Measurements from ENCODE around the gene PPP1R12B.
"Not testable (repeated sequence)": the region's sequence is repeated elsewhere in the genome, so short reads cannot be mapped to it uniquely, and the experiment has no call there.

Gene PPP1R12B

DNA sequence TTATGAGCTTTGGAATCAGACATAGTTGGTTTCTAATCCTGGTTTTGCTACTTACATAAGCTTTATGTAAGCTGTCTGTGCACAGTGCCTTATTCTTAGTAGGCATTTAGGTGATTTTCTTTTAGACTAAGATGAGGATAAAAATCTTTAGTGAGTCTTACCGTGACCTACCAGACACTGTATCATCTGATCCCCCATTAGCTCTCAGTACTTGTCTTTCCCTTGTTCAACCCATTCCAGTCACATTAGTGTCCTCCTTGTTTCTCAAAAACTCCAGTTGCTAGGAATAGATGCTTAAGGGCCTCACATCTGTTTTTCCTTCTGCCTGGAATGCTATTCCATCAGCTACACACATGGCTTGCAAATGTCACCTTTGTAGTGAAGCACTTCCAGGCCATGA is 18.8 kb downstream of the PPP1R12B start:
- Mint-ChIP-seq H3K36me3 (no peaks in the 10 kb centered on the region), H3K9me3 (no peaks in the 10 kb centered on the region), H3K27ac (no peak overlapping the region), H3K4me3 (no peak overlapping the region), H3K4me1 (no peaks in the 10 kb centered on the region)
- DNase-seq (ENCODE audit: low spot score in 2 of 2) (no peak), ATAC-seq (no peak)

DNA sequence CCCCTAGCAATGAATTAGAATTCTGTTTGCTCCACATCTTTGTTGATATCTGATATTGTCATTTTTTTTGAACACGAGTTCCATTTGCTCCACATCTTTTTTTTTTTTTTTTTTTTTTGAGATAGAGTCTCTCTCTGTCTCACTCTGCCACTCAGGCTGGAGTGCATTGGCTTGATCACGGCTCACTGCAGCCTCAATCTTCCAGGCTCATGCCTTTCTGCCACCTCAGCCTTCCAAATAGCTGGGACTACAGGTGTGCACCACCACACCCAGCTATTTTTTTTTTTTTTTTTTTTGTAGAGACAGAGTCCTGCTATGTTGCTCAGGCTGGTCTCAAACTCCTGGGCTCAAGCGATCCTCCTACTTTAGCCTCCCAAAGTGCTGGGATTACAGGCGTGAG is 22.4 kb downstream of the PPP1R12B start:
- H3K4me3 Mint-ChIP-seq; H3K27ac Mint-ChIP-seq; ATAC-seq; H3K36me3 Mint-ChIP-seq; H3K4me1 Mint-ChIP-seq; H3K9me3 Mint-ChIP-seq; DNase-seq (ENCODE audit: low spot score in 2 of 2): not testable (repeated sequence)

DNA sequence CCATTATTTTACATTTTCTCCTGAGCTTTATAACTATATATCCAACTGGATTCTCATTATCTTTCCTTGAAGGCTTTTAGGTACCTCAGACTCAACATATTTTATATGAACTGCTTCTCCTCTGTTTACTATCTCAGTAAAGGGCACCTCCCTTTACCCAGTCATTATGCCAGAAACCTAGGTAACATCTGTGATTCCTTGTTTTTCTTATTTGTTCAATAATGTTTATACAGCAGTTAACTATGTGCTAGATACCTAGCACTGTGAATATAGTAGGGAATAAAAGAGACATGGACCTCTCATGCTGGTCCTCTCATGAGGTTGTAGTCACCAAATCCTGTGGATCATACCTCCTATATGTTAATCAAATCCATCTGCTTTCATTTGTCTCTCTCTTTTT is 25.6 kb downstream of the PPP1R12B start:
- ATAC-seq (no peak), DNase-seq (ENCODE audit: low spot score in 2 of 2) (no peak)
- Mint-ChIP-seq H3K36me3 (no peaks in the 10 kb centered on the region), H3K9me3 (no peaks in the 10 kb centered on the region), H3K4me3 (no peak overlapping the region), H3K4me1 (peaks cover 25% of the 10 kb centered on the region), H3K27ac (no peak overlapping the region)

DNA sequence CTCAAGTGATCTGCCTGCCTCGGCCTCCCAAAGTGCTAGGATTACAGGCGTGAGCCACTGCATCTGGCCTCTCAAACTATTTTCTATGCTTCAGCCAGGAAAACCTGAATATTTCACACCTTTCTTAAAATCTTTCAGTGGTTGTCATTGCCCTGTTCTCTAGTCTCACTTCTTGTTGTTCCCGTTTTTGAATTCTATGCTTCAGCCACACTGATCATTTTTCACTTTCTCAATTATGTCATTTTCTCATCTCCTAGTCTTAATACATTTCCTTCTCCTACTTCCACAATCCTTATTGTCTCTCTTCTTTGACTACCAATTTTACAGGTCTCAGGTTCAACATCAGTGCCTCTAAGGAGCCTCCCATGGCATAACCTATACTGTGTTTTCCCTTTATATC is 26.7 kb downstream of the PPP1R12B start:
- not testable (repeated sequence) for H3K9me3 Mint-ChIP-seq; DNase-seq (ENCODE audit: low spot score in 2 of 2)
- peaks cover 35% of the 10 kb centered on the region for H3K4me1 Mint-ChIP-seq

DNA sequence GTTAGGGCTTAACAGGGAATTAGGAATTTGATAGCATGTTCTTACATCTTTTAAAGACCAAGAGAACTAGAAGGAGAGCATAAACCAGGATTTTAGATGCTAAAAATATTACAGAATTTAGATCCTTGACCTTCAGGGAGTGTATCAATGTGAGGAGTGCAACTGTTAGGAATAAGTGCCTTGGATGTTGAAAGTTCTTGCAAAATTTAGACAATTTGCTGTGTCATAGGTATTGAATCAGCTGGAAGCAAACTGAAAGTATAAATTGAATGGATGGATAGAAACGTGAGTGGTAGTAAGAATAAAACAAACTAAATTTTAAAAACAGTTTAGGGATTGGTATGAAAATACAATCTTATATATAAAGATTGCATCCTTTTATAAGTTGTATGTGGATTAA is 27.7 kb downstream of the PPP1R12B start:
- Mint-ChIP-seq H3K9me3 (no peaks in the 10 kb centered on the region), H3K27ac (peak overlapping the region; percentile 2), H3K4me3 (no peak overlapping the region), H3K4me1 (peaks cover 46% of the 10 kb centered on the region), H3K36me3 (no peaks in the 10 kb centered on the region)
- DNase-seq (ENCODE audit: low spot score in 2 of 2) (no peak), ATAC-seq (no peak)

More for the DNA sequence above, 26.7 kb downstream of the PPP1R12B start:
- not testable (repeated sequence) for H3K36me3 Mint-ChIP-seq, ATAC-seq, H3K27ac Mint-ChIP-seq, H3K4me3 Mint-ChIP-seq

DNA sequence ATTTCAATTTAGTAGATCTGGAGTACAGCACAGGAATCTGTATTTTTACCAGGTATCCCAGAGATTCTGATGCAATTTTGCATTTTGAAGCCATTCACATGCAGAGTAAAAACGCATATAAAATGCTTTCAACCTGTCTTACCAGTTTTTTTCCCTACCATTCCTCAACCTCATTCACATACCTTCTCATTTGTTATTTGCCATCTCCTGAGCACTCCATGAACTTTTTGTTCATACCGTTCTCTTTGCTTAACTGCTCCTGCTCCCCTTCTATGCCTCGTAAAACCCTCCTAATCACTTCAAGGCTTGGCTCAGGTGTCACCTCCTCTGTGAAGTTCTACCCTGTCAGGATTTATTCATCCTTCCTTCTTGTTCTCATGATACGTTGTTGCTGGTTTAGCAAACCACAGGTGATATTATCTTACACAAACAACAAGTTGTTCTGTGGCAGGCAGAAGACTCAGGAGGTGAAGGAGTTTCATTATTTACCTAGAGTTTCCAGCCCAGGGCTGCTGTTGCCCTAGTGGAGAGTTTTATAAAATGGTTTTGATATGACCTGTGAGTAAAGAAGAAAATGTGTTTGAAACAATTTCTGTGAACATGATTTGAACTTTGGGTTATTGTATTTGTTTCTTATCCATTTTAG is 31.5 kb downstream of the PPP1R12B start:
- H3K4me3 Mint-ChIP-seq, result peak overlapping the region; percentile 0
- ATAC-seq, result peak; percentile 94

DNA sequence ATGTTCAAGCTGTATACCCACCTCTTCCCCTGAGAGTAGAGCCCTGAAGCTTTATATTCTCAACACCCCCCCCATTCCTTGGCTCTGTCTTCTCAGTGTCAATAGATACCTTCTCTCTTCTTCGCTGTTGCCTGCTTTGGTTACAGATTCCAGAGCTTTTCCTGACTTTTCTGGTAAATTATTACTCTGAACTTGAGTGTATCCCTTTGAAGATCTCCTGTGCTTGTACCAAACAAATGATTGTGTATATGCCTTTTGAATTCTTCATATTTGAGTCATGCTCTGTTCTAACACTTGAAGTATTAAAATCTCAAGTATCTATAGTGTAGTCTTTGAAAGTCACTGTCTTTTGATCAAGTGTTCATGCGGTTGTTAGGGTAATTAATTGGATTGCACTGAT is 32.0 kb downstream of the PPP1R12B start:
- not testable (repeated sequence) for H3K36me3 Mint-ChIP-seq; DNase-seq (ENCODE audit: low spot score in 2 of 2); ATAC-seq; H3K4me3 Mint-ChIP-seq; H3K27ac Mint-ChIP-seq; H3K9me3 Mint-ChIP-seq
- H3K4me1 Mint-ChIP-seq, result peaks cover 39% of the 10 kb centered on the region

More for the DNA sequence above, 31.5 kb downstream of the PPP1R12B start:
- peak overlapping the region; percentile 8 for H3K27ac Mint-ChIP-seq
- H3K9me3 Mint-ChIP-seq; DNase-seq (ENCODE audit: low spot score in 2 of 2); H3K36me3 Mint-ChIP-seq: not testable (repeated sequence)
- peaks cover 44% of the 10 kb centered on the region for H3K4me1 Mint-ChIP-seq

DNA sequence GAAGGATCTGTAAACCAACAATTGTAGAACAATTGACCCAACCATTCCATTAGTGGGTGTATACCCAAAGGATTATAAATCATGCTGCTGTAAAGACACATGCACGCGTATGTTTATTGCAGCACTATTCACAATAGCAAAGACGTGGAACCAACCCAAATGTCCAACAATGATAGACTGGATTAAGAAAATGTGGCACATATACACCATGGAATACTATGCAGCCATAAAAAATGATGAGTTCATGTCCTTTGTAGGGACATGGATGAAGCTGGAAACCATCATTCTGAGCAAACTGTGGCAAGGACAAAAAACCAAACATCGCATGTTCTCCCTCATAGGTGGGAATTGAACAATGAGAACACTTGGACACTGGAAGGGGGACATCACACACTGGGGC is 33.4 kb downstream of the PPP1R12B start:
- not testable (repeated sequence) for H3K9me3 Mint-ChIP-seq; H3K27ac Mint-ChIP-seq; DNase-seq (ENCODE audit: low spot score in 2 of 2); H3K4me3 Mint-ChIP-seq; H3K36me3 Mint-ChIP-seq; ATAC-seq
- peaks cover 33% of the 10 kb centered on the region for H3K4me1 Mint-ChIP-seq

DNA sequence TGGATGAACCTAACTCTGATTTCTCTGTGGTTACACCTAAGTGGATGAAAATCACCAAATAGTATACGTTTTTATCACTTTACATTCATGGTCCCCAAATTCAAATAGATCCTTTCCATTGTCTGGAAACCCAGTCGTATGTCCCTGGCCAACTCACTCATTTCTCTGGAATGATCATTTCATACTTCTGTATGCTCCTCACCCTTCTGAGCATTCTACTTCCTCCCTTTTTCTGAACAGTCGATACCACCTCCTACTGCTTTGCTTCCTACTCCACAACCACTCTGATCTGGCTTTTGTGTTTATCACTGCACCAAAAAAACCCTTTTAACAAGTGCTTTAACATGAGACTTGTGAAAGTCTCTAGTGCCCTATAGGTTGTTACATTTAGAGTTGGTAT is 47.3 kb downstream of the PPP1R12B start:
- not testable (repeated sequence) for ATAC-seq

DNA sequence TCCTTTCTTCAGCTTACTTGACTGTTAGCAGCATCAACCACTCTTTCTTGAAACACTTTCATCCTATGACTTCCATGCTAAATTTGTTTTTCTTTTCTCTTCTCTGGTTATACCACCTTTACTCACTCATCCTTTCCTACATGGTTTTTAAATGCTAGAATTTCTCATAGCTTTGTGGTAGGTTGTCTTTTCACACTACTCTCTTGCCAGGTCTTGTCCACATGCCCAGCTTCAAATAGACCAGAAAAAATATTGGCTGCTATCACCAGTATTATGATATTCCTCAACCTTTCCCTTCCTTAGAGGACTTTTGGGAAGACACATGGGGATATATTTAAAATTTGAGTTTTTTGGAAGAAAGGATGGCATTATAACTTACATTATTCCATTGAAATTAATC is 48.8 kb downstream of the PPP1R12B start:
- no peak for ATAC-seq
- H3K36me3 Mint-ChIP-seq, result no peaks in the 10 kb centered on the region
- no peak for DNase-seq (ENCODE audit: low spot score in 2 of 2)
- no peaks in the 10 kb centered on the region for H3K9me3 Mint-ChIP-seq
- no peak overlapping the region for H3K4me3 Mint-ChIP-seq
- no peak overlapping the region for H3K27ac Mint-ChIP-seq
- peaks cover 19% of the 10 kb centered on the region for H3K4me1 Mint-ChIP-seq

More for the DNA sequence above, 47.3 kb downstream of the PPP1R12B start:
- H3K4me1 Mint-ChIP-seq, result peaks cover 19% of the 10 kb centered on the region
- not testable (repeated sequence) for H3K9me3 Mint-ChIP-seq; DNase-seq (ENCODE audit: low spot score in 2 of 2); H3K4me3 Mint-ChIP-seq; H3K36me3 Mint-ChIP-seq; H3K27ac Mint-ChIP-seq

DNA sequence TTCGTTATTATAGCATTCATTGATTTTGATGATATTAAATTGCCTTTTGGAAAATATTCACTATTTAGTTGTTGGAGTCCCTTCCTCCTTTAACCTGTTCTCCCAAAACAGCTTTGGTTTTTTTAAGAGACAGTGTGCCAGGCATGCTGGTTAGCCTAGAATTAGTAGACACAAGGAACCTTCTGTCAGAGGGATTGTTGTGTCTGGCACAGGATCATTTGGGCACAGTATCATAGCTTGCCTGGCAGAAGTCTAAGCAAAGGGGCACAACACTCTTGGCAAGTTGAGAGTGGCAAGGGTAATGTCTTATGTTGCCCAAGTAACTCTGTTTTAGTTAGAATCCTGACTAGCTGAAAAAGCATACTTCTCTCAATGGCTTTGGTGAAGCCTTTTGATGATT is 49.9 kb downstream of the PPP1R12B start:
- H3K4me3 Mint-ChIP-seq; H3K9me3 Mint-ChIP-seq; DNase-seq (ENCODE audit: low spot score in 2 of 2); ATAC-seq; H3K36me3 Mint-ChIP-seq; H3K27ac Mint-ChIP-seq: not testable (repeated sequence)
- H3K4me1 Mint-ChIP-seq, result peaks cover 19% of the 10 kb centered on the region

DNA sequence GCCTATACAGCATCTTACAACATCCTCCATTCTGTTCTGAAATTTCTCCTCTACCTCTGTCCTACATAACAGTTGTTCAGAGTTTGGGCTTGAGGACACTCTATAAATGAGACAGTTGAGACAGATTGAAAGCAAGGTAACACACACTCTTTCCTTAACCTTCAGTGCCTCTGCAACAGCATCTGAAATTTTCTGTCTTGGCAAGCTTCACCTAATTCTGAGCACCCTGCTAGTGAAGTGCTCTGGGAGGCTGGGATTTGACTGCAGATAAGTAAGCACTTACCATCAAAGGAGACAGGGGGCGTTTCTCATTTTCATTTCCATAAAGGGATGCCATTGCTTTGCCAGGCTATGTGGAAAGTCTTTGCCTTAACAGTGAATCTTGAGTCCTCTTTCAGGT is 53.3 kb downstream of the PPP1R12B start:
- ATAC-seq; H3K27ac Mint-ChIP-seq; DNase-seq (ENCODE audit: low spot score in 2 of 2); H3K36me3 Mint-ChIP-seq; H3K9me3 Mint-ChIP-seq; H3K4me1 Mint-ChIP-seq; H3K4me3 Mint-ChIP-seq: not testable (repeated sequence)

DNA sequence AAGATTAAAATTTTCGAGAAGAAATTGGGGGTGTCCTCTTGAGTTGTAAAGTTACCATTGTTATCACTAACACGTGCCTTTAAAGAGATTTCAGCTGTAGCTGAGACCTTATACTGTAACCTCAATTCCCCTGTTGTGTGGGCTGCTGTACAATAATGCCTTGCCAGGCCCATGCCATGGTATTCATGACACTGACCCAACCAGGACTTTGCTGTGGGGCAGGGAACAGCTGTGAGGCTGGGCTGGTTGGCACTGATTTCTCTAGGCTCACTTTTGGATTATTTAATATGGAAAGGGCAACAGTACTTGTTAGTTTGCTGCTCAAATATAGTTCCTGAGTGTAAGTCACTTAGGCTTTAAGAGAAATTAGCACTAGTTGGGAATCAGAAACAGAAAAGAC is 54.9 kb downstream of the PPP1R12B start:
- H3K36me3 Mint-ChIP-seq; H3K9me3 Mint-ChIP-seq; H3K4me1 Mint-ChIP-seq; DNase-seq (ENCODE audit: low spot score in 2 of 2); H3K4me3 Mint-ChIP-seq; H3K27ac Mint-ChIP-seq; ATAC-seq: not testable (repeated sequence)

DNA sequence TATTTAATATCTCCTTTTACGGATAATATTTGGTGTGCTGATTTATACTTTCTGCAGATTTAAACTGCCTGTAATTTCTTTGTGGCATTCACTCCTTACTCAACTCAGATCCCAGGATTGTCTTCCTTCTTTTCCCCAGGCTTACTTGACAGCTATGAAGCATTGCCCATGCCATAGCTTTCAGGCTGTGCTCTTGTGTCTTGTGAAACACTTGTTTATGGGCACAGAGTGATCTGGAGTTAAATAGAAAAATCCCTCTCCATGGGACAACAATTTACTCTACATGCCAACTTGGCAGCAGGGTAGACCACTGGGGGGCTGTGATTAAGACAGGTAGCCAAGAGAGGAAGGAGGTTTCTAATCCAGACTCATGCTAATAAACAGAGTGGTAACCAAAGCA is 57.4 kb downstream of the PPP1R12B start:
- H3K36me3 Mint-ChIP-seq, result no peaks in the 10 kb centered on the region
- ATAC-seq, result no peak
- H3K4me1 Mint-ChIP-seq, result no peaks in the 10 kb centered on the region
- no peak overlapping the region for H3K4me3 Mint-ChIP-seq
- H3K27ac Mint-ChIP-seq, result no peak overlapping the region
- no peak for DNase-seq (ENCODE audit: low spot score in 2 of 2)
- no peaks in the 10 kb centered on the region for H3K9me3 Mint-ChIP-seq

DNA sequence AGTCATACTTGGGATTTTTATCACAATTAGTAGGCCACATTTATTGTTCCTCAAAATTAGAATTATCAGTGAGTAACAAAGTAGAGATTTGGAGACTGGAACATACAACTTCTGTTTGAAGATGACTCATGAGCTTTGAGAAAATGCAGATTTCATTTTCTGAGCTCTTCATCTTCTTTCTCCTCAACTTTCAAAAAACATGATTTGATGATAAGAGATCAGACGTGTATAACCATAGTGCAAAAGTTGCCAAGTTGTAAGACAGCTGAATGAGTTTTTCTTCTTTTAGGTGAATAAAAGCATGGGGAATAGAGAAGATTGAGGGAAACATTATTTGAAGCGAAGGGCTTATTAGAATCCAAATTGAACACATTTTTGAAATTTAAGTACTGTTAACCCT is 58.4 kb downstream of the PPP1R12B start:
- H3K4me1 Mint-ChIP-seq; H3K36me3 Mint-ChIP-seq; H3K4me3 Mint-ChIP-seq; H3K27ac Mint-ChIP-seq; DNase-seq (ENCODE audit: low spot score in 2 of 2); H3K9me3 Mint-ChIP-seq; ATAC-seq: not testable (repeated sequence)

DNA sequence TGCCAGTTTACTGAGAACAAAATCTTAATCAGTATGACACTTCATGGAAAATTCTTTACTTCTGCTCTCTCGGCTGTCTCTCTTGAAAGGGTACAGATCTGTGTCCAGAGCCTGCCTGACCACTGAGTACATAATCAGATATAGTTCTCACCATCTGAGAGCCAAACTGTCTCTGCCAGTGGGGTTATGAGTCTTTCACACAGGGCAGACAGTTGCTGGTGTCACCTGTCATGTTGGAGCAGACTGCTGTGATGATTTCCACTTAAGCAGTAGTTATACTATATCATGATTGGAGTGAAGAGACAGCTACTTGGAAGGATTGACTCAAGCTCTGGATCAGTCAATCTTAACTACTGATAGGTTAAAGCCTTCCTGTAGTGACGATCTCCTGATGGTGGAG is 58.9 kb downstream of the PPP1R12B start:
- not testable (repeated sequence) for H3K36me3 Mint-ChIP-seq; ATAC-seq; H3K27ac Mint-ChIP-seq; H3K9me3 Mint-ChIP-seq; H3K4me3 Mint-ChIP-seq; H3K4me1 Mint-ChIP-seq; DNase-seq (ENCODE audit: low spot score in 2 of 2)

DNA sequence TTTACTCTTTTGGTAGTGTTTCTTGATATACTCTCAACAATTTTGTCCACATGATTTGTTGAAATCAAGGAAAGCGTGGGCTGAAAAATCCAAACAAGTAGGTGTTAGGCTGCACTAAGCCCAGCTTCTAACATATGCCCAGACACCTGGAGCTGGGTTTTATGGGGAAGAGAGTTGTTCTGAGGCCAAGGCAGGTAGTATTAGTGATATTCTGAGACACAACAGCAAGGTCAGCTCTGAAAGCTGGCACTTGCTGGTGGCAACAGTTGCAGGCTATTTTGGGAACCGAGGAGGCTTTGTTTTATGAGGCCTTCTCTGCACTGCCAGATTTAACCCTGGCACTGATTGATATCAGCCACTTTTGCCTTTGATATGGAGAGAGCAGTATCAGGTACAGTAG is 61.8 kb downstream of the PPP1R12B start:
- H3K4me3 Mint-ChIP-seq; DNase-seq (ENCODE audit: low spot score in 2 of 2); H3K4me1 Mint-ChIP-seq; ATAC-seq; H3K36me3 Mint-ChIP-seq; H3K27ac Mint-ChIP-seq; H3K9me3 Mint-ChIP-seq: not testable (repeated sequence)

Data from stimulated activated effector memory CD8-positive, alpha-beta T cell treated with anti-CD3 and anti-CD28 coated beads, Interleukin-12 subunit alpha, Interleukin-12 subunit beta, amount 100 ng/mL, for 72 hours (primary cell).